Upper lobe of left lung (tissue), 4 donors: ENCODE data around the gene AADAT.

Experiments
- POLR2A ChIP-seq, 4 donors: fragments of 450-650 bp; IDR thresholded peaks; one replicate each; pipeline ENCODE4 v1.5.1; 2016 to 2017; ENCODE audit warnings: antibody characterized with exemption in 4 of 4, mild to moderate bottlenecking in 2 of 4
- POLR2AphosphoS5 ChIP-seq, 2 donors: sonication (generic); formaldehyde crosslinking; IDR thresholded peaks; one replicate each; pipeline ENCODE4 v1.5.1; 2017; ENCODE audit warnings: antibody characterized with exemption in 2 of 2

GRCh38 chr4:170122252-170122651, 32.5 kb upstream of the AADAT start:
- TF ChIP-seq POLR2AphosphoS5 (IDR thresholded peaks at IDR 0.05), result no peak
- no peak for TF ChIP-seq POLR2A (IDR thresholded peaks at IDR 0.05)
